CD4-positive, CD25-positive, alpha-beta regulatory T cell (primary cell): ENCODE results near the gene PRR13. TPM values are rescaled to one million over a fixed set of nuclear protein-coding genes. Genes with fewer than 3 reads are reported as not detected.

Experiments
- ATAC-seq, 2 donors: fragments of 150-1000 bp; cut with Tn5 transposase; one replicate each; pipeline ENCODE4 v1.10.0; 2021; ENCODE audit warnings: low read depth in 2 of 2, moderate number of reproducible peaks in 2 of 2, moderate library complexity in 1 of 2
- DNase-seq, 3 donors: peaks; one replicate each; pipeline versions ENCODE4 v3.0.0 to v3.0.0-alpha.2; 2012 to 2022; ENCODE audit warnings: mixed read lengths in 1 of 3
- H3K27ac ChIP-seq: one replicate; pipeline ENCODE4 v1.7.0; 2013; ENCODE audit warnings: mild to moderate bottlenecking, low read length; ENCODE audit not compliant: insufficient read depth, poor library complexity, severe bottlenecking
- H3K27me3 ChIP-seq: one replicate; pipeline ENCODE4 v1.7.0; 2013; ENCODE audit warnings: low read length; ENCODE audit not compliant: control insufficient read depth, insufficient read depth
- H3K36me3 ChIP-seq: one replicate; pipeline ENCODE4 v1.7.0; 2013; ENCODE audit warnings: mild to moderate bottlenecking, low read length, moderate library complexity; ENCODE audit not compliant: control insufficient read depth, insufficient read depth
- H3K4me1 ChIP-seq: 2 replicates; pipeline ENCODE4 v1.7.0; 2013; ENCODE audit warnings: mild to moderate bottlenecking, low read length; ENCODE audit not compliant: insufficient read depth, control insufficient read depth, poor library complexity, severe bottlenecking
- H3K4me3 ChIP-seq: one replicate; pipeline ENCODE4 v1.7.0; 2013; ENCODE audit warnings: low read depth, mild to moderate bottlenecking, low read length, moderate library complexity
- H3K9me3 ChIP-seq, 2 experiments: 1 replicate in 1 of 2; 2 replicates in 1 of 2; pipeline ENCODE4 v1.7.0; 2013; ENCODE audit warnings: low read length in 2 of 2, mild to moderate bottlenecking in 1 of 2, moderate library complexity in 1 of 2; ENCODE audit not compliant: control insufficient read depth in 2 of 2
- H3K27ac Mint-ChIP-seq, 3 donors: one replicate each; pipeline ENCODE4 v1.8.0; 2020 to 2022; ENCODE audit warnings: mild to moderate bottlenecking in 3 of 3, mixed read lengths in 3 of 3, moderate library complexity in 2 of 3
- H3K27me3 Mint-ChIP-seq: one replicate; pipeline ENCODE4 v1.8.0; 2022; ENCODE audit warnings: mild to moderate bottlenecking, mixed read lengths
- H3K36me3 Mint-ChIP-seq: one replicate; pipeline ENCODE4 v1.8.0; 2020; ENCODE audit warnings: mixed read lengths
- H3K4me1 Mint-ChIP-seq, 4 donors: one replicate each; pipeline ENCODE4 v1.8.0; 2020 to 2022; ENCODE audit warnings: mixed read lengths in 4 of 4, mild to moderate bottlenecking in 1 of 4
- H3K4me3 Mint-ChIP-seq, 4 donors: one replicate each; pipeline ENCODE4 v1.8.0; 2020 to 2022; ENCODE audit warnings: mild to moderate bottlenecking in 4 of 4, mixed read lengths in 4 of 4, moderate library complexity in 3 of 4
- H3K9me3 Mint-ChIP-seq, 7 donors: one replicate each; pipeline ENCODE4 v1.8.0; 2020 to 2022; ENCODE audit warnings: mixed read lengths in 7 of 7, mild to moderate bottlenecking in 3 of 7, moderate library complexity in 2 of 7
- polyA plus RNA-seq, 4 donors: library from polyadenylated mRNA; unstranded; fragments of 300-500 nt; fragmentation: Illumina TruSeq; gene quantifications; one replicate each; pipeline ENCODE4 v1.2.3, GENCODE V29; 2021
- total RNA-seq: library from RNA; stranded (reverse); gene quantifications from one replicate; pipeline ENCODE4 v1.2.3, GENCODE V29; 2022

PRR13 gene
- total and polyA plus RNA-seq, 5 donors from 2014 or later = 187 to 639 (median 561) TPM

GRCh38 chr12:53483225-53483978 is 41.9 kb downstream of the PRR13 start:
- DNase-seq (no peak), ATAC-seq (peak in 1 of 2 donors; percentile 4)
- H3K9me3 ChIP-seq = no peaks in the 10 kb centered on the region
- H3K27me3 ChIP-seq = no peaks in the 10 kb centered on the region
- H3K36me3 ChIP-seq = peaks cover 77% of the 10 kb centered on the region
- peaks cover 0 to 16% (median 8%) of the 10 kb centered on the region in 4 donors for H3K4me1 Mint-ChIP-seq
- H3K9me3 Mint-ChIP-seq = no peaks in the 10 kb centered on the region
- peak overlapping the region in 2 of 3 donors; percentile 13 to 77 for H3K27ac Mint-ChIP-seq
- H3K27me3 Mint-ChIP-seq = no peaks in the 10 kb centered on the region
- no peak overlapping the region for H3K27ac ChIP-seq
- H3K36me3 Mint-ChIP-seq = peaks cover 22% of the 10 kb centered on the region
- peaks cover 2% of the 10 kb centered on the region for H3K4me1 ChIP-seq
- H3K4me3 ChIP-seq = no peak overlapping the region
- no peak overlapping the region for H3K4me3 Mint-ChIP-seq

DNA sequence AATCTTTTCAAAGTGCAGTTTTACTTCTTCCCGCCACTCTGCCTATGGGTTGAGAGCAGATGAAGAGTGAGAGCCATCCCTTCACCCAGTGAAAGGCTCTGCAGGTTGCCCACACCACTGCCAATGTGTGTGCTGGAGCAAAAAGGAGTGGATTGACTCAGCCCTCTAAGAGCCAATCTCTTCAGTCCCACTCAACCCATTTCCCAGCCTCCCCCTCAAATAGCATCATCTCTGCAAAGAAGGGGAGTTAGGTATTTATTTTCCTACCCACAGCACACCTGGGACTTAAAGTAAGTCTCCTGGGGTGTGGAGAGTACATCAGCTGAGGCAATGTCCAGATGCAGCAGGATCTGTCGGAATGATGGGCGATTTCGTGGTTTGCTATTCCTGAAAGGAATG is 42.4 kb downstream of the PRR13 start:
- Mint-ChIP-seq H3K36me3 (peaks cover 22% of the 10 kb centered on the region), H3K4me3 (no peak overlapping the region), H3K4me1 (peaks cover 0 to 16% (median 7%) of the 10 kb centered on the region in 4 donors), H3K9me3 (no peaks in the 10 kb centered on the region), H3K27ac (peak overlapping the region in 2 of 3 donors; percentile 13 to 77), H3K27me3 (no peaks in the 10 kb centered on the region)
- H3K4me1 ChIP-seq = peaks cover 2% of the 10 kb centered on the region
- ATAC-seq (peak in 1 of 2 donors; percentile 10), DNase-seq (no peak)
- H3K9me3 ChIP-seq = no peaks in the 10 kb centered on the region
- no peak overlapping the region for H3K27ac ChIP-seq
- H3K27me3 ChIP-seq = no peaks in the 10 kb centered on the region
- H3K36me3 ChIP-seq = peaks cover 71% of the 10 kb centered on the region
- no peak overlapping the region for H3K4me3 ChIP-seq

DNA sequence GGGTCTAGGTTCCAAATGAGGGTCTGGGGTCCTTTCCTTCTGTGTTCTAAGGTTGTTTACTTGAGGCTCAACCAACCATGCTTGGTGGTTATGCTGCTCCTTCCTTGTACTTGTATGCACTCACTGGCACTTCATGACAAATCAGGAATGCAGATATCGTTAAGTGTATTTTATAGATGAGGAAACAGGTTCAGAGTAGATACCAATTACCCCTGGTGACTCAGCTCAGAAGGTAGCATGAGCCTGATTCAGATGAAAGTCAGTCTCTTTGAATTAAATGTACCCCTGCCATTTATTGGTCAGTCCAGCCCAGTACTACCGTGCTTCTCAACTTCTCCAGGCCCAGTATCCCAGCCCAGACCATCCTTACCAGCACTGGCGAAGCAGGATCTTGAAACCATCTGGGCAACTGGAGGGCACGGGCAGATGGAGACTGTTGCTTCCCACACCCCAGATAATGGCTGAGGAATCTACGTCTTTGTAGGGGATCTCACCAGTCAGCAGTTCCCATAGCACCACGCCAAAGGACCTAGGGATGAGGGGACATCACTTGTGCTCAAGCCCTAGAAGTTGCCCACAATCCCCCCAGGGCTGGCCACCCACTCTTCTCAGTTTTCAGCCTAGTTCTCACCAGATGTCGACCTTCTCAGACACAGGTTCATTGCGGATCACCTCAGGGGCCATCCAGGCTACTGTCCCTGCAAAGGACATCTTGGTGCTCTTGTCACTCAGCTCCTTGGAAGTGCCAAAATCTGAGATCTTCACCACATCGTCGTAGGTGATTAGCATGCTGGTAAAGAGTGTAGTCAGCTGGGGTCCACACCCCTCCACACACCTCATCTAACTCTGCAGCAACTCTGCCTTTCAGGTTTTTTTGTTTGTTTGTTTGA is 43.4 kb downstream of the PRR13 start:
- peaks cover 62% of the 10 kb centered on the region for H3K36me3 ChIP-seq
- H3K4me3 Mint-ChIP-seq = no peak overlapping the region

GRCh38 chr12:53485955-53486735 is 44.6 kb downstream of the PRR13 start:
- peak overlapping the region in 2 of 3 donors; percentile 26 to 36 for H3K27ac Mint-ChIP-seq
- H3K9me3 Mint-ChIP-seq = no peaks in the 10 kb centered on the region
- H3K27me3 Mint-ChIP-seq = no peaks in the 10 kb centered on the region
- H3K4me1 Mint-ChIP-seq = peaks cover 0 to 12% (median 2%) of the 10 kb centered on the region in 4 donors
- peaks cover 55% of the 10 kb centered on the region for H3K36me3 ChIP-seq
- no peak overlapping the region for H3K4me3 ChIP-seq
- H3K4me1 ChIP-seq = no peaks in the 10 kb centered on the region
- ATAC-seq (no peak), DNase-seq (no peak)
- peaks cover 14% of the 10 kb centered on the region for H3K36me3 Mint-ChIP-seq
- H3K9me3 ChIP-seq = no peaks in the 10 kb centered on the region
- no peaks in the 10 kb centered on the region for H3K27me3 ChIP-seq
- H3K27ac ChIP-seq = no peak overlapping the region
- no peak overlapping the region for H3K4me3 Mint-ChIP-seq

More for the DNA sequence above, 43.4 kb downstream of the PRR13 start:
- peaks cover 18% of the 10 kb centered on the region for H3K36me3 Mint-ChIP-seq
- peaks cover 0 to 12% (median 5%) of the 10 kb centered on the region in 4 donors for H3K4me1 Mint-ChIP-seq
- Histone ChIP-seq H3K4me3 (no peak overlapping the region), H3K4me1 (peaks cover 2% of the 10 kb centered on the region), H3K27ac (no peak overlapping the region), H3K9me3 (no peaks in the 10 kb centered on the region), H3K27me3 (no peaks in the 10 kb centered on the region)
- no peaks in the 10 kb centered on the region for H3K27me3 Mint-ChIP-seq
- H3K27ac Mint-ChIP-seq = peak overlapping the region in 2 of 3 donors; percentile 25 to 53
- no peak for DNase-seq
- H3K9me3 Mint-ChIP-seq = no peaks in the 10 kb centered on the region
- ATAC-seq = no peak

GRCh38 chr12:53486736-53487487 is 45.4 kb downstream of the PRR13 start:
- no peak overlapping the region for H3K4me3 Mint-ChIP-seq
- ATAC-seq = no peak
- peaks cover 49% of the 10 kb centered on the region for H3K36me3 ChIP-seq

GRCh38 chr12:53489242-53489864 is 47.8 kb downstream of the PRR13 start:
- no peaks in the 10 kb centered on the region for H3K9me3 ChIP-seq
- no peaks in the 10 kb centered on the region for H3K9me3 Mint-ChIP-seq
- H3K27me3 ChIP-seq = no peaks in the 10 kb centered on the region
- H3K4me1 ChIP-seq = peaks cover 18% of the 10 kb centered on the region
- no peak for DNase-seq
- H3K27ac ChIP-seq = no peak overlapping the region
- no peak overlapping the region for H3K4me3 ChIP-seq
- H3K27ac Mint-ChIP-seq = peak overlapping the region in 1 of 3 donors; percentile 52
- H3K36me3 ChIP-seq = peaks cover 28% of the 10 kb centered on the region
- no peak for ATAC-seq
- H3K27me3 Mint-ChIP-seq = no peaks in the 10 kb centered on the region
- peaks cover 5% of the 10 kb centered on the region for H3K36me3 Mint-ChIP-seq
- H3K4me3 Mint-ChIP-seq = peak overlapping the region in 1 of 4 donors; percentile 19
- peaks cover 0 to 27% (median 15%) of the 10 kb centered on the region in 4 donors for H3K4me1 Mint-ChIP-seq

More at GRCh38 chr12:53486736-53487487, 45.4 kb downstream of the PRR13 start:
- no peaks in the 10 kb centered on the region for H3K27me3 ChIP-seq
- H3K27ac ChIP-seq = no peak overlapping the region
- no peak for DNase-seq
- peak overlapping the region in 2 of 3 donors; percentile 26 to 36 for H3K27ac Mint-ChIP-seq
- H3K36me3 Mint-ChIP-seq = peaks cover 13% of the 10 kb centered on the region
- H3K4me3 ChIP-seq = no peak overlapping the region
- no peaks in the 10 kb centered on the region for H3K27me3 Mint-ChIP-seq
- H3K9me3 ChIP-seq = no peaks in the 10 kb centered on the region
- no peaks in the 10 kb centered on the region for H3K4me1 ChIP-seq
- H3K9me3 Mint-ChIP-seq = no peaks in the 10 kb centered on the region
- H3K4me1 Mint-ChIP-seq = peaks cover 0 to 10% (median 2%) of the 10 kb centered on the region in 4 donors
